GM12878 (cell line): ENCODE data around the gene ASIC4. TPM values are rescaled to one million over a fixed set of nuclear protein-coding genes. Genes with fewer than 3 reads are reported as not detected.

Source experiments
- ATAC-seq: fragments of 200-7000 bp; cut with Tn5 transposase; 3 replicates; pipeline ENCODE4 v1.9.1; 2020; ENCODE audit warnings: mild to moderate bottlenecking, moderate library complexity
- BruUV-seq: library from RNA; stranded (reverse); fragments of 400-500 nt; replicated peaks from 2 replicates; lab custom pipeline; 2021; lab: Mats Ljungman, UMichigan
- CTCF ChIA-PET: fragments of 300-600 bp; sonication (Branson Sonifier 250); formaldehyde crosslinking; extraction: SDS; loops from one replicate; lab custom pipeline; 2021; ENCODE audit warnings: inconsistent platforms; lab: Yijun Ruan, JAX
- POLR2A ChIA-PET: fragments of 350-600 bp; formaldehyde crosslinking; extraction: SDS; loops from one replicate; lab custom pipeline; 2021; ENCODE audit warnings: inconsistent platforms; lab: Charles Lee
- RAD21 ChIA-PET: fragments of 300-600 bp; sonication (Branson Sonifier 250); formaldehyde crosslinking; loops from one replicate; lab custom pipeline; 2023; ENCODE audit warnings: antibody characterized with exemption; ENCODE audit not compliant: unreplicated experiment; lab: Charles Lee
- SMC1A ChIA-PET: fragments of 300-600 bp; sonication (Branson Sonifier 250); formaldehyde crosslinking; loops from one replicate; lab custom pipeline; 2023; ENCODE audit not compliant: unreplicated experiment, uncharacterized antibody; lab: Charles Lee
- DNase-seq: peaks from one replicate; pipeline ENCODE4 v3.0.0-alpha.2; 2011; ENCODE audit warnings: low read depth, low spot score
- FAIRE-seq: peaks from 3 replicates; lab custom pipeline; 2011; peaks lifted over from hg19 to GRCh38; lab: Jason Lieb, UNC
- H2AFZ ChIP-seq: 2 replicates; pipeline ENCODE4 v1.6.0; 2011; ENCODE audit warnings: low read depth, low read length, control low read depth; ENCODE audit not compliant: control insufficient read depth
- H3K27ac ChIP-seq: 2 replicates; pipeline ENCODE4 v1.5.1; 2011; ENCODE audit warnings: control low read depth; ENCODE audit not compliant: control insufficient read depth, insufficient read depth
- H3K27me3 ChIP-seq, 2 experiments: replicated peaks in 1 of 2; 2 replicates each; pipeline versions ENCODE4 v1.6.0 to v1.6.1; 2011; ENCODE audit warnings: low read length in 1 of 2; ENCODE audit not compliant: control insufficient read depth in 2 of 2, insufficient read depth in 2 of 2
- H3K36me3 ChIP-seq, 2 experiments: 2 replicates each; pipeline ENCODE4 v1.5.1; 2011; ENCODE audit warnings: low read length in 1 of 2; ENCODE audit not compliant: control insufficient read depth in 2 of 2, insufficient read depth in 2 of 2
- H3K4me1 ChIP-seq: 2 replicates; pipeline ENCODE4 v1.6.1; 2011; ENCODE audit warnings: mild to moderate bottlenecking, low read length, moderate library complexity, mixed read lengths; ENCODE audit not compliant: control insufficient read depth, insufficient read depth
- H3K4me2 ChIP-seq: 2 replicates; pipeline ENCODE4 v1.6.0; 2011; ENCODE audit warnings: control low read depth; ENCODE audit not compliant: control insufficient read depth, insufficient read depth
- H3K4me3 ChIP-seq: fragments of 200-600 bp; sonication (generic); 2 replicates; pipeline ENCODE4 v1.5.1; 2016
- H3K79me2 ChIP-seq: 2 replicates; pipeline ENCODE4 v1.6.0; 2011; ENCODE audit warnings: low read length; ENCODE audit not compliant: control insufficient read depth, insufficient read depth
- H3K9ac ChIP-seq: 2 replicates; pipeline ENCODE4 v1.8.0; 2011; ENCODE audit warnings: low read length, control low read depth, mixed read lengths; ENCODE audit not compliant: control insufficient read depth, insufficient read depth
- H3K9me3 ChIP-seq: replicated peaks from 3 replicates; pipeline ENCODE4 v1.5.1; 2011; ENCODE audit warnings: mild to moderate bottlenecking, low read length; ENCODE audit not compliant: control insufficient read depth, insufficient read depth
- H4K20me1 ChIP-seq: 2 replicates; pipeline ENCODE4 v1.6.0; 2011; ENCODE audit not compliant: control insufficient read depth, insufficient read depth
- BHLHE40 ChIP-seq, 2 experiments: fragments of 450-650 bp in 1 of 2; IDR thresholded peaks; 2 replicates each; pipeline ENCODE4 v1.6.1; 2011 to 2017; ENCODE audit warnings: low read depth in 2 of 2, borderline replicate concordance in 1 of 2, improper control_type of control experiment in 1 of 2, low read length in 1 of 2, mild to moderate bottlenecking in 1 of 2
- CREB1 ChIP-seq: IDR thresholded peaks from 2 replicates; pipeline ENCODE4 v1.6.1; 2012; ENCODE audit warnings: low read depth, mild to moderate bottlenecking, inconsistent platforms
- ELK1 ChIP-seq: IDR thresholded peaks from 2 replicates; pipeline ENCODE4 v1.6.1; 2012; ENCODE audit warnings: low read depth, low read length, improper control_type of control experiment
- LARP7 ChIP-seq: fragments of 450-650 bp; IDR thresholded peaks from 2 replicates; pipeline ENCODE4 v1.6.1; 2017; ENCODE audit warnings: mild to moderate bottlenecking
- MYB ChIP-seq: fragments of 150-350 bp; IDR thresholded peaks from 2 replicates; pipeline ENCODE4 v1.6.1; 2014; ENCODE audit warnings: mild to moderate bottlenecking, low read depth, low read length, borderline replicate concordance
- PAX5 ChIP-seq: IDR thresholded peaks from 2 replicates; pipeline ENCODE4 v1.6.1; 2011; ENCODE audit warnings: low read depth, low read length, borderline replicate concordance
- RB1 ChIP-seq: fragments of 450-650 bp; formaldehyde crosslinking; IDR thresholded peaks from 2 replicates; pipeline ENCODE4 v1.6.1; 2017; ENCODE audit warnings: mild to moderate bottlenecking, borderline replicate concordance
- TARDBP ChIP-seq: IDR thresholded peaks from 2 replicates; pipeline ENCODE4 v1.6.1; 2016; ENCODE audit warnings: borderline replicate concordance
- TCF7 ChIP-seq: IDR thresholded peaks from 2 replicates; pipeline ENCODE4 v1.6.1; 2014; ENCODE audit warnings: antibody characterized with exemption, borderline replicate concordance
- ZNF687 ChIP-seq: fragments of 450-650 bp; IDR thresholded peaks from 2 replicates; pipeline ENCODE4 v1.6.1; 2017; ENCODE audit warnings: mild to moderate bottlenecking, moderate library complexity
- WGBS: methylation state at CpG from one replicate; pipeline ENCODE4 v1.1.6; 2016; ENCODE audit warnings: low lambda C conversion rate; ENCODE audit not compliant: insufficient replicate concordance, insufficient coverage; ENCODE audit errors: missing lambda C conversion rate; 5-methylcytosine and 5-hydroxymethylcytosine counted together
- in situ Hi-C: fragments of 300-500 bp; cut with MboI; formaldehyde crosslinking; loops from 9 replicates; pipeline ENCODE4 v1.14.3; 2018; ENCODE audit warnings: mixed read lengths
- intact Hi-C: fragments of 100-400 bp; cut with micrococcal nuclease; formaldehyde crosslinking; loops from one replicate; pipeline ENCODE4 v1.14.2; 2022; ENCODE audit not compliant: unreplicated experiment
- polyA plus RNA-seq, 11 experiments: library from polyadenylated mRNA; depleted of rRNA in 4 of 11; unstranded in 6 of 11; stranded (reverse) in 5 of 11; fragments of >200 nt; fragmentation: Nextera tagmentation in 4 of 11; fragmentation: Illumina TruSeq in 1 of 11; extraction: Ambion mirVana in 4 of 11; extraction: Trizol in 1 of 11; gene quantifications; 1 replicate in 1 of 11; 2 replicates in 10 of 11; pipeline versions ENCODE4 v1.2.1 to v1.2.3, GENCODE V29; 2011 to 2016; ENCODE audit warnings: inconsistent platforms in 2 of 11, missing spikeins in 2 of 11, low read depth in 1 of 11
- total RNA-seq, 4 experiments: library from RNA; depleted of rRNA in 3 of 4; stranded (reverse); fragments of >200 nt in 3 of 4; fragmentation: Illumina TruSeq in 1 of 4; extraction: Trizol in 1 of 4; gene quantifications; 2 replicates each; pipeline versions ENCODE4 v1.2.1 to v1.2.3, GENCODE V29; 2013 to 2021

Gene ASIC4
- total and polyA plus RNA-seq, 10 of the 15 experiments (the other 5 are each of a cell fraction or from before 2014, with no cell fraction given), result 0.01 TPM; not detected in 9

GRCh38 chr2:219562049-219563020, 48.1 kb downstream of the ASIC4 start:
- no peak for ATAC-seq
- no peak for FAIRE-seq
- no peaks in the 10 kb centered on the region for H4K20me1 ChIP-seq
- no peak overlapping the region for H3K4me2 ChIP-seq
- SMC1A ChIA-PET, result no interaction called here
- H3K27ac ChIP-seq, result no peak overlapping the region
- no peaks in the 10 kb centered on the region for H3K36me3 ChIP-seq
- no peak overlapping the region for H2AFZ ChIP-seq
- H3K27me3 ChIP-seq, result no peaks in the 10 kb centered on the region; a peak in 2 of 4 replicates
- WGBS, result 33% methylated on average over 30 of the region's 35 CpGs
- intact Hi-C loops, result no loop called here
- BruUV-seq, result no TSS peak
- no peaks in the 10 kb centered on the region for H3K4me1 ChIP-seq
- RAD21 ChIA-PET, result no interaction called here
- no peaks in the 10 kb centered on the region for H3K79me2 ChIP-seq
- H3K9me3 ChIP-seq, result no peaks in the 10 kb centered on the region
- POLR2A ChIA-PET, result no interaction called here
- no peak overlapping the region for H3K4me3 ChIP-seq
- TF ChIP-seq BHLHE40 (IDR thresholded peaks at IDR 0.05; ENCODE audit: borderline replicate concordance in 1 of 2, low read depth in 2 of 2, low read length in 1 of 2), result no peak
- TF ChIP-seq RB1, result no peak
- no peak for TF ChIP-seq LARP7
- TF ChIP-seq, all 136 proteins: peak for 0
- CTCF ChIA-PET, result interaction anchor here (1.0 to 1.7 kb wide), 2 partner anchors 13 to 21 kb away, joined by 3 to 6 read pairs; no protein-coding TSS in a partner anchor
- no peak for DNase-seq
- no peak overlapping the region for H3K9ac ChIP-seq
- in situ Hi-C loops, result no loop called here

- CTCF ChIA-PET, result interaction anchor here (0.9 kb wide), 1 partner anchor 21 kb away, joined by 3 read pairs; no protein-coding TSS in a partner anchor
- no peaks in the 10 kb centered on the region for H3K36me3 ChIP-seq
- FAIRE-seq (no peak), ATAC-seq (no peak), DNase-seq (no peak)
- POLR2A ChIA-PET, result no interaction called here
- intact Hi-C loops (no loop called here), in situ Hi-C loops (no loop called here)
- no peak overlapping the region for H3K4me2 ChIP-seq
- BruUV-seq, result no TSS peak
- peaks cover 0 to 2% of the 10 kb centered on the region in 2 experiments; a peak in 2 of 4 replicates for H3K27me3 ChIP-seq
- RAD21 ChIA-PET, result no interaction called here
- no peaks in the 10 kb centered on the region for H4K20me1 ChIP-seq
- no peak overlapping the region for H3K4me3 ChIP-seq
- no peak overlapping the region for H3K9ac ChIP-seq
- H3K9me3 ChIP-seq, result no peaks in the 10 kb centered on the region
- no peaks in the 10 kb centered on the region for H3K4me1 ChIP-seq
- SMC1A ChIA-PET, result no interaction called here
- no peaks in the 10 kb centered on the region for H3K79me2 ChIP-seq
- no peak overlapping the region for H2AFZ ChIP-seq
- 17% methylated on average over 20 of the region's 20 CpGs for WGBS
- no peak overlapping the region for H3K27ac ChIP-seq
- TF ChIP-seq CREB1 (no peak), PAX5 (no peak), TCF7 (no peak), ZNF687 (no peak), MYB (no peak), TARDBP (no peak), ELK1 (no peak)
Measured at GRCh38 chr2:219563271-219563928, 49.1 kb downstream of the ASIC4 start.
